GM21526 (cell line): ENCODE results near the gene VSIG8.

Source experiments
- ATAC-seq: cut with Tn5 transposase; IDR thresholded peaks from one replicate; pipeline ENCODE4 v1.9.1; 2021; ENCODE audit warnings: moderate library complexity; ENCODE audit not compliant: unreplicated experiment, low FRiP score

Gene VSIG8

DNA sequence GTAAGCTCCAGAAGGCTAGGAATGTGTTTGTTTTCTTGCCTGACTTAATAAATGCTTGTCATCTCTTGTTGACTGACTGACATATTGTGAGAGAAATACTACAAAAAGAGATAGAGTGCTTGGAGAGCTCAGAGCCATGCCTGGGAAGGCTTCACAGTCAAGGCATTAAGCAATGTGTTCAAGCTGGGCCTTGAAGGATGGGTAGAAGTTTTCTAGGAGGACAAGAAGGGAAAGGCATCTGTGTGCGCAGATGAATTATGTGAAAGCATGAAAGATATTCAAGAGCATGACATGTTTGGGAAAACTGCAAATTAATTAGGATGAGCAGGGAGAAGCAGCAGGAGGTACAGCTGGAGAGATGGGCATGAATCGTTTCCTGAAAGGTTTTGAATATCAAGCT, 30.1 kb downstream of the VSIG8 start:
- ATAC-seq, result no peak

DNA sequence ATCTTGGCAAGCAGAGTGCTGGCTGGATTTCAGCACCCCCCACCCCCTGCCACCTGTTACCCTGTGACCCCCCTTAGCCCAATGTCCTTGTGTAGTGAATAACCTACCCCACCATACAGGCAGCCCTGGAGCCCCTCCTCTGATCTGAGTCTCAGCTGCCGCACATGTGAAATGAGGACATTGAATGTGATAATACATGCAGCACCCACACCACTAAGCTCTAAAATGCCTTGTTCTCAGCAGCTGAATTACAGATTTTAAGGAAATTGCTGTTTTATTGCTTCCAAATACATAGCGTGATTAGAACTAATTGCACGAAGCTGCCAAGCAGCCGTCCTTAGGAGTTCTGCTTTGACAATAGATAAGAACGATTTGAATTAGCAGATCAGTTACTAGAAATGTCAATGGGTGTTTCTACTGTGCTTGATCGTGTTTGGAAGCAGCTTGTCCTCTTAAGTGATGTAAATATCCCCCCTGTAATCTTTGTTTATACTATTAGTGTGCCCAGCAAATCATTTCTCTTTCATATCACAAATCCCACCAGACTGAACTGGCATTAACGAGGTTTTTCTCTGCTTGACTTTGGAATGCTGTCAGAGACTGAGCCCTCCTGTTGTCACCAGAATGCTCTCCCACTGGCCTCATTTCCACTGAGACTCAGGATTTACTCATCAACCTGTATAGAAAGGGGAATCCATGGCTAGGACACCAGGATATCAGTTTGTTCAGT, 30.9 kb downstream of the VSIG8 start:
- ATAC-seq, result no peak

DNA sequence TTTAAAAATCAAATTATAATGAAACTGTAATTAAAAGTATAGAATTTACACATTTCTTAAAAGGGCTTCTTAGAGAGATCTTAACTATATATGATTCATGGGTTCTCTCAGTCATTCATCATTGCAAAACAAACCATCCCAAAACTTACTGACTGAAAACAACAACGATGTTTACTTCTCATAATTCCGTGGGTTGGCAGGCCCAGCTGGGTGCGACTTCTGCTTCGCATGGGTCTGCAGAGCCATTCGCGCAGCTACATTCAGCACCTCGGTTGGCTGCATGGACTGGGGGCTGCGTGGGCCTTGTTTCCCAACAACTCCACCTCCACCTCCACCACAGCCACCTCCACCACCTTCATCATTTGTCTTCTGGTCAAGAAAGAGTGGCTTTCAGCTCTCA, 31.7 kb downstream of the VSIG8 start:
- ATAC-seq, result no peak

DNA sequence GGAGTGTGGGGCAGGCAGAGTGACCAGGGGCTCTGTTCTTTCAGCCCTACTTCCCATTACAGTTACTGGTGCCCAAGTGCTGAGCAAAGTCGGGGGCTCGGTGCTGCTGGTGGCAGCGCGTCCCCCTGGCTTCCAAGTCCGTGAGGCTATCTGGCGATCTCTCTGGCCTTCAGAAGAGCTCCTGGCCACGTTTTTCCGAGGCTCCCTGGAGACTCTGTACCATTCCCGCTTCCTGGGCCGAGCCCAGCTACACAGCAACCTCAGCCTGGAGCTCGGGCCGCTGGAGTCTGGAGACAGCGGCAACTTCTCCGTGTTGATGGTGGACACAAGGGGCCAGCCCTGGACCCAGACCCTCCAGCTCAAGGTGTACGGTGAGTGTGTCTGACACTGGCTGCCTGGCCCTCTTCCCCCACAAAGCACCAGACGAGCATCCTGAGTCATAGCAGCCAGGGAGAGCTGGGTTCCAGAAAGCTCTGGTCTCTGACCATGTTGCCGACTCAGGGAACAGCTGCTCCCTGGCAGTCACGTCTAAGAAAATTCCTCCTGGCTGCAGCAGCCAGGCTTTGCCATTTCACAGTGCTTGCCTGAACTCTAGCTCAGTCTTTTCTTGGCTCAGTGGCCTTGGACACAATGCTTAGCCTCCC, 32.5 kb downstream of the VSIG8 start:
- ATAC-seq, result no peak

DNA sequence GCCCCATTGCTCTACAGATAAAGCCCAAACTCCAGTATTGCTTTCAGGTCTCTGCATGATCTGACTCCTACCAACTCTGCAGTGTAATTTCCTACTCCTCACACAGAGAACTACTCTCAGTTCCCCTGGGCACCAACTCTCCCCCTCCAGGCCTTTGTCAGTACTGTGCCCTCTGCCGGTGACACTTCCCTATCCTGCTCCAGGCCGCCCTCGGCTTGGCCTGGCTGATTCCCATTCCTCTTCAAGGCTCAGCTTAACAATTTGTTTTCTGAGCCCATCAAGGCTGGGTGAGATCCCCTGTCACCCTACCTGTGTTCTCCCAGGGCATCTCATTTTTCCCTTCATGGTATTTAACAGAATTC, 33.2 kb downstream of the VSIG8 start:
- ATAC-seq, result peak; percentile 78

DNA sequence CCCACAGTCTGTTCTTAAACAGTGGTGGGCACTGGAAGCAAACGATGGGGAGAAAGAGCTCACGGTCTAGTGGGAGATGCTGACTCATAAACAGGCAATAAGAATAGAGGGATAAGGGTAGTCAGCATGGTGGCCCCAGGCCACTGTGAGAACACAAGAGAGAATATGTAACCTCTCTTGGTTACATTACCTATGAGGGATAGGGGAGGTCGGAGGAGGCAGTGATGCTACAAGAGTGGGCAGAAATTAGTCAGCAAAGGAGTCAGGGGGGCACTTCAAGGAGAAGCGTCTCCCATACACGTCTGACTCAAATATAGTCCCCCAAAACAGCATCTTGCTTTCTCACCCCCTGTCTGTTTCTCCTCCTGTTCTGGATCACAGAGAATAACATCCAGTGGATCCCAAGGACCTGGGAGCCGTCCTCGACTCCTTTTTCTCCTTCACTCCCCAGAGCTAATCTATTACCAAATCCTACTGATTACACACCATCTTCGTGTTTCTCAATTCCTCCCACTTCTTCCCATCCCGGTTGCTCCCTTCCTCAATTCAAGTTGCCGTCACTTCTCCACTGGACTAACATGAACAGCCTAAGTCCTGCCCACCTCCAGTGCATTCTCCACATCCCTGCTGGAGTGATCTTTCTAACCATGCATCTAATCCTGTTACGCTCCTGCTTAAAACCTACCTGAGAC, 33.7 kb downstream of the VSIG8 start:
- ATAC-seq, result no peak

DNA sequence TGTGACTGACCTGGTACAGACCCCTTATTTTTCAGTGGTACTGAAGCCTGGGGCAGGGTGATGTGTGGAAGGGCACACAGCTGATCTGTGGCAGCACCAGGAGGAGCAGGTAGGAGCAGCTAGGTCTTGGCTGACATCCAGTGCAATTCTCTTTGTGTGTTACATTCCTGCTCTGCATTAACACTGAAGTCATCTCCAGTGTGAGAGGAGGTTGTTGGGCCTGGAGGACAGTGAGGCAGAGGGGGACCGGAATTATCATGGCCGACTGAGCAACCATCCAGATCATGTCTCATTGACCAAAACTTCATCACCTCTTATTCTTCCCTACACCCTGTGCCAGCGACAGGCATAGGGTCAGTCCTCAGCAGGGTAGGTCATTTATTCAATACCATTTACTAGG, 34.3 kb downstream of the VSIG8 start:
- ATAC-seq, result no peak

DNA sequence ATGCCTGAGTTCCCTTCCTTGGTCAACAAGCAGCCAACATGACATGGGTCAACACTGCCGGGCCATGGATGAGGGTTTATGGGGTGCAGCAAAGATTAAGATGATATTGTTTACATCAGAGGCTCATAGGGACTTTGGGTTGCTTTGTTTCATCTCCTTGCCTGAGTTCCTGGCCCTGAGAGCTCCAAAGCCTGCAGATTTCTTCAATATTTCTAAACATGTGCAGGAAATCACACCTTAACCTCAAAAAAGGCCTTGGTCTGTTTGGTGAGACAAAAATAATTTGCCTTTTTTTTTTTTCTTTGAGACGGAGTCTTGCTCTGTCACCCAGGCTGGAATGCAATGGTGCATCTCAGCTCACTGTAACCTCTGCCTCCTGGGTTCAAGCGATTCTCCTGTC, 34.9 kb downstream of the VSIG8 start:
- no peak for ATAC-seq

DNA sequence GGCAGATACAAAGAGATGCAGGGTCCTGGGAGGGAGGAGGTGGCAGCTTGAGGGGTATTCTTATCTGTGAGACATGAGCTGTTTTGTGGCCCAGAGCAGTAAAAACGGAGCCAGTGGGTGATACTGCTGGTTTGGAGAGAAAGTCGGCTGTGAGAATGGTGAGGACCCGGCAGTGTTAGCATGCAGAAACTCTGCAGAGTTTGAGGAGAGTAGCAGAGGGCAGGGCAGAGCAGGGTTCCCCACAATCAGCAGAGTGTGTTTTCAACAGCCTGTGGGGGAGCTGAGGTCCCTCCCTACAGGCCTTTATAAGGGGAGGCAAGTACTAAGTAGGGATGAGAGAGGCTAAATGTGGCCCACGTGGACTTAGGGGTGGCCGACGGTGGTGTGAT, 35.4 kb downstream of the VSIG8 start:
- no peak for ATAC-seq

DNA sequence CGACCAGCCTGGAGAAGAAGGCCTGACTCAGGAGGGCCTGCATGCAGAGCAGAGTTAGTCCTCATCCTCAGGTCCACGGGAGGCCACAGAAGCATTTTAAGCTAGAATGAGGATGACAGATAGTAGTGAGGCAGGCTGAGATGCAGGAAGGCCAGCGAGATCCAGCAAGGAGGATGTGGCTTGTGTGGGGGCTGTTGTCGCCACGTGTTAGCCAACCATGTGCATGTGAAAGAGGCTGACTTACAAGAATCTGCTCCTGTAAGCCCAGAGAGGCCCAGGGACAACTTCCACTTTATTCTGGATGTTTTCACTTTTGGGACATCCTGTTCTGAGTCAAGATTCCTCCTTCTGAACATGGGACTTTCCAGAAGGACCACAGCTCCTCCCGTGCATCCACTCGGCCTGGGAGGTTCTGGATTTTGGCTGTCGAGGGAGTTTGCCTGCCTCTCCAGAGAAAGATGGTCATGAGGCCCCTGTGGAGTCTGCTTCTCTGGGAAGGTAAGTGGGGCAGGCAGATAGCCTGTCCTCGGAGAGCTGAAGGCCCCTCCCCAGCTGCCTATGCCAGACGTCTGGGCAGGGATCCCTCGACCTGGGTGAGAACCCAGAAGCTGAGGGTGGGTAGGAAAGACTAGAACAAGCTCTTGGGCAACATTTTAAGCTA, 35.9 kb downstream of the VSIG8 start, which contains the start of gene SLAMF8:
TSS of gene SLAMF8 (plus strand) at position 433 of the 661 bp plus-strand sequence. CDS start at position 459, 26 bp downstream.
- no peak for ATAC-seq

DNA sequence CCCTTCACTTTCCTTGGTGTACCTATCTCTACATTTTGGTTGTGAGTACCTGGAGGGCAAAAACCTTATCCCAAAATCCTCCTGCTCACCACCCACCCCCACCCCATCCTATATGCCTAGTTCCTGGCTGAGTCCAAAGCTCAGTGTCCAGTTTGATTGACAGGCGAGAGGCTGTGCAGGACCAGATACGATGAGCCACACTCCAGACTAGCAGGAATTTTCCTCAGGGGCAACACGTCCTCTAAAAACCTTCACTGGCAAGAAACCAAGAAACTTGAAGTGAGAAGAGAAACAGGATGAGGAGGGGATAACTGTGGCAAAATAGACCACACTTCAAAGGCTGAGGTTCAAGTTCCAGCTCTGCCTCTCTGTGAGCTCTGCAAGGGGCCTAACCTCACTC, 36.9 kb downstream of the VSIG8 start:
- ATAC-seq, result no peak

DNA sequence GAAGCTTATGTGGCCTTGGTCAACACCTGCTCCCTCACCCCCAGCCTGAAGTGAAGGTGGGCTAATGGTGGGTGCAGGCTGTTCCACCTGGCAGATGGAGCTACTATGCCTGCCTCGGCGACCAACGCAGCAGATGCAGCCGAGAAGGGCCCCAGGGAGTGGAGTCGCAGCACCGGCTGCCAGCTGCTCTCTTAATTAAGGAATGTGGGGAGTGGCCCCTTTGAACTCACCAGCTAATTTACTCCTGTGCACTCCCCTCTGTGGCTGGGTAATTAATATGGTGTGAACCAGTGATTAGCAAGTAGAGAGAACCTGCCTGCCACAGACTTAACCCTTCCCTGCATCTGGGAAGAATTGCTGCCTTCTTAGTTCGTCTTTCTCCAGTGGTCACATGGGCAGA, 39.1 kb downstream of the VSIG8 start:
- ATAC-seq, result no peak

DNA sequence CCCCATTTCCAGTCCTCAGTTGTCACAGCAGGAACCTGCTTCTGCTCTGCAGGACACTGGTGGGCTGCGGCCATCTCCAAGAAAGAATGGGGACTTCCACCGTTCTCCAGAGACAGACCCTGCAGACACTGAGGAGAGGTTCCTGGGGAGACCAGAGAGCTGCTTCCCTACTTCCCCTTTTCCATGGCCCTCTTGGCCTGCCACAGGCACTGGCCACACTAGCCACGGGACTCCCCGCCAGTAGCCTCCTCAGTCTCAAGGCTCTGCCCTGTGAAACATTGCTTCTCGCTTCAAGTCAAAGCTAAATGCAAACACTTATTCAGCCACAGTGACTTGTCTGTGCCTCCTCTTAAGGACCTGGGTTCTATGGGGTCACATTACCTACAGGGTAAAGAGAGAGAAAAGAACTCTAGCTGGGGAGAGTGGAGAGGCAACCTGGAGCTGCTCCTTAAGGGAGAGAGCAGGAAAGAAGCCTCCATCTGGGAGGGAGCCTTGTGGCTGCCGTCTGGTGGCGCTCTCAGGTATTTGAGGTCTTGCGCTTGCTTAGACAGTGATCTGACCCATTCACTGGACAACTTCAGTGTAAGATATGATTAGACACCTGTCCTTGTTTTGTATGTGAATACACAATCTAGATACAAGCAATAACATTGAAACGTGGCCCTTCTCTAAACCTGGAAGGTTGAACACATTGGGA, 41.1 kb downstream of the VSIG8 start:
- ATAC-seq, result peak; percentile 68

DNA sequence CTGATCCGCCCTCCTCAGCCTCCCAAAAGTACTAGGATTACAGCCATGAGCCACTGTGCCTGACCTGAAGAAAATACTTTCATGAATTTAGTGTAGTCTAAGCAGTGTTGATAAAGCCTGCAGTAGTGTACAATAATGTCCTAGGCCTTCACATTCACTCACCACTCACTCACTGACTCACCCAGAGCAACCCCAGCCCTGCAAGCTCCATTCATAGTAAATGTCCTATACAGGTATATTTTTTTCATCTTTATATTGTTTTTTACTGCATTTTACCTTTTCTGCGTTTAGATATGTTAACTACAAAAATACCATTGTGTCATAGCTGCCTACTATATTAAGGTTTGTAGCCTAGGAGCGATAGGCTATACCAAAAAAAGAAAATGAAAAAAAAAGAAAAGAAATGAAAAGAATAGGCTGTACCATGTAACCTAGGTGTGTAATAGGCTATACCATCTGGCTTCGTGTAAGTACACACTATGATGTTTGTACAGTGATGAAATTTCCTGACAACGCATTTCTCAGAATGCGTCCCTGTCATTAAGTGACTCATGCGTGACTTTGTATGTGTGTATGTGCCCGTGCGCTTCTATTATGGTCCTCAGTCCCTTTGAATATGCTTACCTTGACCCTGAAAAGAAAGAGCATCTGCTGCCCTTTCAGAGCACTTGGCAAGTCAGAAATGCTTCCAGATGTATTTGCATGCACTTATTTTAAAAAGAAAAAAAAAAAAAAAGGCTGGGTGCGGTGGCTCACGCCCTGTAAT, 45.0 kb downstream of the VSIG8 start:
- no peak for ATAC-seq

DNA sequence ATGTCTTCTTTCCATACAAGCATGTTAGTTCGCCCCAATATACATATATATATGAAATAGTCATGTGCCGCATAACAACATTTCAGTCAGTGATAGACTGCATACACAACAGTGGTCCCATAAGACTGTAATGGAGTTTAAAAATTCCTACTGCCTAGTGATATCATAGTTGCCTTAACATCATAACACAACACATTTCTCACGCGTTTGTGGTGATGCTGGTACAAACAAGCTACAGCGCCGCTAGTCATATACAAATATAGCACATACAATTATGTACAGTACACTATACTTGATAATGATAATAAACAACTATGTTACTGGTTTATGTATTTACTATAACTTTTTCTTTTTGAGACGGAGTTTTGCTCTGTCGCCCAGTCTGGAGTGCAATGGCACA, 46.5 kb downstream of the VSIG8 start:
- ATAC-seq, result no peak

DNA sequence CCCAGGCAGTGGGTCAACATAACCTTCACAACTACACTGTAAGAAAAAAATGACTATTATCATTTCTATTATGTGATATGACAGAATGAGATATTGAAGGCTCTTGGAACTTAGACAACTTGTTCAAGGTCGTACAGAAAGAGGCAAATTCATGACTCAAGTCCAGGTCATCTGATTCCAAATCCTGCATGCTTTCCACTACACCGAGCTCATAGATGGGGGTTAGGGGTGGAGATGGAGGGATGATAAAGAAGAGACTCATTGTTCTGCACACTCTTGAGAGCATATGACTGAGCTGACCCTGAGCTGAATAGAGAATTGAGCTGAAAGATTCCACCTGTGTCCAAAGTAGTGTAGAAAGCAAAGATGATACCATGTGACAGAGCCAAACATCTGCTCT, 57.5 kb downstream of the VSIG8 start:
- ATAC-seq, result no peak
